ENCODE measurements around the gene COL20A1.

DNA sequence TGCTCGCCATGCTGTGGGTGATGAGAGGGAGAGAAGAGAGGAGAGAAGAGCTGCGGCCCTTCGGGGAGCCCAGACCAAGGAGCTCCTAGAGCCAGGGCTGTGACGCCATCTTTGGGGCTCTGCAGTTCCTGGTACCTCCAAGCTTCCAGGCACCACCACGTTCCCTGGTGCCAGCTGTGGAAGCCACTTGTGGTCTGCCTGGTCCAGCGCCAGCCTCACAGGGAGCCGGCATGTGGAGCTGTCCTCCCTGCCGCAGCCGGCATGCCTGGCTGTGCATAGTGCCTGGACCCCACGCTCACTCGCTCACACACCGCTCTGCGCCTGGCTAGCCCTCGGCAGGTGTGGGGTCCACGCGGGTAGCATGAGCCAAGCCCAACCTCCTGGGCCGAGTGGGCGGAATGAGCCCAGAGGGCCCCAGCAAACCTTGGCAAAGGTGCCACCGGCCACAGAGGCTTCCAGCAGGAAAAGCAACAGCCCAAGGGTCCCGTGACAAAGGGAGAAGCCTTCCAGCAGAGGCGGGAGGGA, 87.4 kb downstream of the COL20A1 start:
- TF ChIP-seq, protein P1, sequence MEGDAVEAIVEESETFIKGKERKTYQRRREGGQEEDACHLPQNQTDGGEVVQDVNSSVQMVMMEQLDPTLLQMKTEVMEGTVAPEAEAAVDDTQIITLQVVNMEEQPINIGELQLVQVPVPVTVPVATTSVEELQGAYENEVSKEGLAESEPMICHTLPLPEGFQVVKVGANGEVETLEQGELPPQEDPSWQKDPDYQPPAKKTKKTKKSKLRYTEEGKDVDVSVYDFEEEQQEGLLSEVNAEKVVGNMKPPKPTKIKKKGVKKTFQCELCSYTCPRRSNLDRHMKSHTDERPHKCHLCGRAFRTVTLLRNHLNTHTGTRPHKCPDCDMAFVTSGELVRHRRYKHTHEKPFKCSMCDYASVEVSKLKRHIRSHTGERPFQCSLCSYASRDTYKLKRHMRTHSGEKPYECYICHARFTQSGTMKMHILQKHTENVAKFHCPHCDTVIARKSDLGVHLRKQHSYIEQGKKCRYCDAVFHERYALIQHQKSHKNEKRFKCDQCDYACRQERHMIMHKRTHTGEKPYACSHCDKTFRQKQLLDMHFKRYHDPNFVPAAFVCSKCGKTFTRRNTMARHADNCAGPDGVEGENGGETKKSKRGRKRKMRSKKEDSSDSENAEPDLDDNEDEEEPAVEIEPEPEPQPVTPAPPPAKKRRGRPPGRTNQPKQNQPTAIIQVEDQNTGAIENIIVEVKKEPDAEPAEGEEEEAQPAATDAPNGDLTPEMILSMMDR (IDR thresholded peaks at IDR 0.05) = no peak
- no peak for TF ChIP-seq POLR2A (IDR thresholded peaks at IDR 0.05)
